Activated CD4-positive, alpha-beta T cell treated with anti-CD3 and anti-CD28 coated beads, Interleukin-2, amount 50 U/mL, for 4 hours (primary cell): ENCODE measurements around the gene TMEM45A.
"Not testable (repeated sequence)": the region's sequence is repeated elsewhere in the genome, so short reads cannot be mapped to it uniquely, and the experiment has no call there.

ENCODE experiments used
- DNase-seq, 2 experiments: peaks; one replicate each; pipeline ENCODE4 v3.0.0-alpha.2; 2020

Gene TMEM45A

DNA sequence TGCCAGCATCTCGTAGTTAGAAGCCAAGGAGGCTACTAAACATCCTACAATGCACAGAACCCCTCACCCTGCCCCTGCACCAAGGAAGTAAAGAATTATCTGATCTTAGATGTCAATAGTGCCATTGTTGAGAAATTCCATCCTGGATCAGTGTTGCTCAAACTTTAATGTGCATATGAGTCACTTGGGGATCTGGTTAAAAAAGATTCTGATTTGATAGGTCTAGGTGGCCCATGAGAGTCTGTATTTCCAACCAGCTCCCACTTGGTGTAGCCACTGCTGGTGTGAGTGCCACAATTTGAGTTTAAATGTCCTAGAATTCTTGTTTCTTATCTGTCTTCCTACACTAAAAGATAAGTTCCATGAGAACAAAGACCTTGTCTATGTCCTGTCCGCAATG, 43.7 kb downstream of the TMEM45A start:
- DNase-seq = no peak

DNA sequence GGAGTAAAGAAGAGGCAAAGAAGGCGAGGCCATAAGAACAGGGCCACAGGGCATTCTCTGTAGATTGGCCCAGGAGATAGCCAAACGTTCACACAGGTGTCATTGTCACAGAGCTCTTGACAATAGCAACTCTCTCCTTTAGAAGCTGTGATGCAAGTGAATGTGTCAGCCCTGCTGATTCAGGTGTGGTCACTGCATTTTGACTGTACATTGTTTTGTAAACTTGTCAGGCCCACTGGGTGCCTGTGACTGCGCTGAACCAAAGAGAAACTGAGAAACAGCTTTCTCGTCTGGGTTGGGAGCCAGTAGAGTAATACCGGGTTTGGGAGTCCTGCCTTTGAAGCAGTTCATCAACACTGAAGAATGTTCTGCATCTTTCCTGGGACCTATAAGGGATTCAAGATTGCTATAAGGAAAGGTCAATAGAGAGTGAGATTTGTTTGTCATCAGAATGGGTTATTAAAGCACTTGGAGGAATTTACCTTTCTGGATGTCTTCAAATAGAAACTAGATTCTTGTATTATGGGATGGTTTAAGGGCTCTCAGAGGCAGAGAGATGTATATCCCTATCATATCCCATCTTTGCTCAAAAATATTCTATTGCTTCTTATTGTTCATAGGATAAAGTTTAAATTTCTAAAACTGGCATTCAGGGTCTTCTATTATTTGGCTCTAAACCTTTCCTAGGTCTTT, 45.4 kb downstream of the TMEM45A start:
- no peak for DNase-seq

DNA sequence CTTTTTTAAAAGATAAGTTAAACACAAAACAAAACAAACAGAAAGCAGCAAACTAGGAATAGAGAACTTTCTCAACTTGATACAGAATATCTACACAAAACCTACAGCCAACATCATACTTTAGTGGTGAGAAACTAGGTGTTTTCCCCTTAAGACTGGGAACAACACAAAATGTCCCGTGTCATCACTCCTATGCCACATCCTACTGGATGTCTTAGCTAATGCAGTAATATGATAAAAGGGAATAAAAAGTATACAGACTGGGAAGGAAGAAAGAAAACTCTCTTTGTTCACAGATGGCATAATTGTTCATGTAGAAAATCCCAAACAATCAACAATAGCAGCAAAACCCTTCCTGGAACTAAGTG, 45.9 kb downstream of the TMEM45A start:
- DNase-seq = no peak

DNA sequence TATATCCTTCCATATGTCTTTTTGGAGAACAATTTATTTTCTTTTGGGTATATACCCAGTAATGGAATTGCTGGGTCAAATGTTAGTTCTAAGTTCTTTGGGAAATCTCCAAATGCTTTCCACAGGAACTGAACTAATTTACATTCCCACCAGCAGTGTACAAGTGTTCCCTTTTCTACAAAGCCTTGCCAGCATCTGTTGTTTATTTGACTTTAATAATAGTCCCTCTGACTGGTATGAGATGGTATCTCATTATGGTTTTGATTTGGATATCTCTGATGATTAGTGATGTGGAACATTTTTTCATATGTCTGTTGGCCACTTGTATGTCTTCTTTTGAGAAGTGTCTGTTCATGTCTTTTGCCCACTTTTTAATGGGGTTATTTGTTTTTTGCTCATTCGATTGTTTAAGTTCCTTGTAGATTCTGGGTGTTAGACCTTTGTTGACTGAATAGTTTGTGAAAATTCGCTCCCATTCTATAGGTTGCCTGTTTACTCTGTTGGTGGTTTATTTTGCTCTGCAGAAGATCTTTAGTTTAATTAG, 48.4 kb downstream of the TMEM45A start:
- DNase-seq = no peak

DNA sequence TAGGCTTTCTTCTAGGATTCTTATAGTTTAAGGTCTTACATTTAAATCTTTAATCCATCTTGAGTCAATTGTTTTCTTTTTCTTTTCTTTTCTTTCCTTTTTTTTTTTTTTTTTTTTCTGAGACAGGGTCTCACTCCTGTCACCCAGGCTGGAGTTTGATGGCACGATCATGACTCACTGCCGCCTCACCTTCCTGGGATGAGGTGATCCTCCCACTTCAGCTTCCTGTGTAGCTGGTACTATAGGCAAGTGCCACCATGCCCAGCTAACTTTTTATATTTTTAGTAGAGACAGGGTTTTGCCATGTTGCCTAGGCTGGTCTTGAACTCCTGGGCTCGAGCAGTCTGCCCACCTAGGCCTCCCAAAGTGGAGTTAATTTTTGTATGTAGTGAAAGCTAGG, 49.0 kb downstream of the TMEM45A start:
- not testable (repeated sequence) for DNase-seq

DNA sequence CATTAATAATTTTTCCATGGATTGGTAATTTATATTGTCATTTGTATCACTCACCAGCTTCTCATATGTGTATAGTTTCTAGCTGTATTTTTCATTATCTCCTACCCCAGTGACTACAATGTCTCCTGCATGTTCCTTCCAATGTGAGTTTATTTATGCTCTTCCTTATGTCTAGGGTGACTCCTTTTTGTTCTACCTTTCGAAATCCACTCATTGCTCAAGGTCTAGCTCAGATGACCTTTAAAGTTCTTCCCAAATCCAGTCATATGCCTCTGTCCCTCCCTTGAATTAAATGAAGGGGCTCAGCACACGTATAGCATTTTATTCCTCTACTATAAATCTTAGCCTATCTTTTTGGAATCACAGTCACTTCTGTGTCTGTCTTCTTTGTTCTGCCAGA, 53.0 kb downstream of the TMEM45A start:
- DNase-seq = no peak

DNA sequence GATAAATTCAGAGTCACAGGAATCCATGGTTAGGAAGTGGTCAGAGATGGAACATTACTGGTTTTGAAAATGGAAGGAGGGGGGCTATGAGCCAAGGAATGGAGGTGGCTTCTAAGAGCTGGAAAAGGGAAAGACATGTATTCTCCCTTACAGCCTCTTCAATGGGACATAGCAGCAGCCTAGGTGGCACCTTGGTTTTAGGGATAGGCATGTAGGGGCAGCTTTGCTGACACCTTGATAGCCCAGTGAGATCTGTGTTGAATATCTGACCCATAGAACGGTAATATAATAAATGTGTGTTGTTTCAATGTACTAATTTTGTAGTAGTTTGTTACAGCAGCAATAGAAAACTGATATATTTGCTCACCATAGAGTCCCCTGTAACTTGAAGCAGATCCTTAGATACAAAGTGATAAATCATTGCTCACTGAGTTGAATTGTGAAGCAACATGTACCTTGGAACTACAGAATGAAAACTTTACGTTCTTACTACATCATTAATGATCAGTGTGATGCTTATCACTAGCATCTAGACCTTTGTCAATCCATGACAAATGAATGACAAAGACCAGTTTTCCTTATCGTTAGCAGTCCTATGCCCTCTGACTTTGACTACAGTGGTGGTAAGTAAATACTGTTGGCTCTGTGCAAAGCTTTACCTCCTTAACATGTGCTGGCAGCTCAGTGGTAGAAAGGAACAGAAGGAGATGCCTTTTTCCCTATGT, 53.8 kb downstream of the TMEM45A start:
- no peak for DNase-seq

DNA sequence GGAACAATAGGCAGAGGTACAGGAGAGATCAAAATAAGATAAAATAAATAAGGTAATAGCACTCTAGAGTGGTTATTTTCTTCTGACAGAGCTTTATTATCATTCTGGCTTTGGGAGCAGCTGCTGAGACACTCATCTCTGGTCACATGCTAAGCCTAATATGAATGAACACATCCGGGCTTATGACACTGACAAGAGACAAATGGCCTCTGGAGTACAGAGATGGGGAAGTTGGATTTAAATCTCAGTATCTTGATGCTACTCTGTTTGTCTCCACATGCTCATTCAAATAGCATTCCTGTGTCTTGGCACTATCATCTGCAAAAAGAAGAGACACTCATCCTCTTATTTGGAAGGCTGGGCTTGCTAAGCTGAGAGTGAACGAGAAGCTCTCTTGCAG, 55.6 kb downstream of the TMEM45A start:
- DNase-seq = no peak

DNA sequence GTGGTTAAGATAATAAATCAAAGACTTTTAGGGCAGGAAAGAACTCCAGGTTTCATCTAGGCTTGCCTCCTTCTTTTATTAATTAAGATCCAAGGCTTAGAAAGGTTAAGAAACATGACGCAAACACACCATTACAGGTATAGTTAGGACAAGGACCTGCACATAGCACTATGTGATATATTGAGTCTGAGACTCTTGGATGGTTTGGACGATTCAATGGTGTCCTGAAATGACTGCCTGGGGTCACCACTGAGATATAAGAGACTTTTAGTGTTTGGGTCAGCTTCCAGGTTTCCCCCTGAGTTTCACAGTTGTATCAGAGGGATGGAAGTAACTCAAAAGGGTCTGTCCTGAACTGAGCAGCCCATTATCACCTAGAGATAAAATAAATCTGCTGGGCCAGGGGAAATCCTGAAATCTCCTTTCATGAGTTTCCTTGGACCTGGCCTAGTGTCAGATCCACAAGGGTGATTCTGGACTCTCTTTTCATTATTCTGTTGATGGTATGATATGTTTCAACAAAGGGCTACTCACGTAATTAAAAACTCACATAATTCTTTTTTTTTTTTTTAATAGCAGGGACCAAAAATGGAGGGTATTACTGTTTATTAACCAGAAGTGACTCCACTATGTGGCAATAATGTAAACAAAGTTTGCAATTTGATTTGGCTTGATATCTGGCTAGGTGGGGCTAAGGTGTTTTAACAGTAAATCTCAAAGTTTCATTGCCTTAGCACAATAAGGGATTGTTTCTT, 61.4 kb downstream of the TMEM45A start:
- DNase-seq = no peak

DNA sequence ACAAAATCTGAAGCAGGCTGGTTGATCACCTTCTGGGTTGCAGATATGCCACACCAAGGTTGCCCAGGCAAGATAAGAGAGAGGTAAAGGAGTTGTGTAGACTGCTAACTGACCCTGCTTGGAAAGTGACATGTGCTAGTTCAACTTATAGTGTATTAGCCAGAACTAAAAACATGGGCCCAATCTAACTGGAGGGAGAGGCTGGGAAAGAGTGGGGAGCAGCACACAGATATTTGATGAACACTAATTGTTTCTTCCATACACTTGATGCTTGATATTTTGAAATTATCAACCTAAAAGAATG, 61.9 kb downstream of the TMEM45A start:
- no peak for DNase-seq

DNA sequence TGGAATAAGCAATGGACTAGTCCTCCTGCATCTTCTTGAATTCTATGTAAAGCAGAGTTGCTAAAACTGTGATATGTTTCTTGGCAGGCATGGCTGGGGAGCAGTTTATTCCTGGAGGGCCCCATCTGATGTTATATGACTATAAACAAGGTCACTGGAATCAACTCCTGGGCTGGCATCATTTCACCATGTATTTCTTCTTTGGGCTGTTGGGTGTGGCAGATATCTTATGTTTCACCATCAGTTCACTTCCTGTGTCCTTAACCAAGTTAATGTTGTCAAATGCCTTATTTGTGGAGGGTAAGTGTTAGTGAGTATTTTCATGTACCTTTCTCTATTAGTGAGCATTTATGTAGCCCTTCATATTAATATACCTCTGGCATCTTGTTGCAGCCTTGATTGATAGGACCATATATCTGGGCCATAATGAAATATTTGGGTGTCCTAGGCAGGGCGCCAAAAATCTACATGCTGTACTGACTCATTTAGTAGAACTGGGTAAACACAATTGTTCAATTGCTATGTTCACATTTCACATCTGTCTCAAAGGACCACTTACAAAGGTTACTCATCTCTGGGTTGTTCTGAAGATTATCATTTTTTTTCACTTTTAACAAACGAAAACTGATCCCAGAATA, 64.4 kb downstream of the TMEM45A start:
- no peak for DNase-seq

DNA sequence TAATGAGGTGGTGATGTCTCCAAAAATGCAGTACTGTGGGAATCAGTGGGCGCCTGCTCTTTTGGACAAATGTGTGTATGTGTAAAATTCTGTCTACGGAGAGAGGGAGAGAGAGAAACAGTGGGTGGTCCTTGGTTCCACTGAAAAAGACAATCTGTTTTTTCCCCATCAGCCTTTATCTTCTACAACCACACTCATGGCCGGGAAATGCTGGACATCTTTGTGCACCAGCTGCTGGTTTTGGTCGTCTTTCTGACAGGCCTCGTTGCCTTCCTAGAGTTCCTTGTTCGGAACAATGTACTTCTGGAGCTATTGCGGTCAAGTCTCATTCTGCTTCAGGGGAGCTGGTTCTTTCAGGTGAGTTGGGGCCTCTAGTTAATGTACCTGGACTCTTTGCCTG, 65.8 kb downstream of the TMEM45A start:
- DNase-seq = no peak

DNA sequence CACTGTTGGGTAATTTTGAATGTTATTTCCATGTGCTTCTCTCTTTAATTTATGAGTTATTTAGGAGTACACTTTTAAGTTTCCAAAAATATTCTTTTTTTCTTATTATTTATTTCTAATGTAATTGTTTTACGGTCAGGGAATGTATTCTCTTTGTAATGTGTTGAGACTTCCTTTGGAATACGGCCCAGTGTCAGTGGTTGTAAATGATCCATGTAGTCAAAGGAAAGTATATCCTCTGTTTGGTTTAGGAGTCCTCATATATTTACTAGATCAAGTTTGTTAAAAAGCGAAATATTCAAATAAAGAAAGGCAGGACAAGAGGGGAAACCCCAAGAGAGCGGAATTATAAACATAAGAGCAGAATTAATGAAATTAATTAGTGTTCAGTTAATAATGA, 68.0 kb downstream of the TMEM45A start:
- no peak for DNase-seq

DNA sequence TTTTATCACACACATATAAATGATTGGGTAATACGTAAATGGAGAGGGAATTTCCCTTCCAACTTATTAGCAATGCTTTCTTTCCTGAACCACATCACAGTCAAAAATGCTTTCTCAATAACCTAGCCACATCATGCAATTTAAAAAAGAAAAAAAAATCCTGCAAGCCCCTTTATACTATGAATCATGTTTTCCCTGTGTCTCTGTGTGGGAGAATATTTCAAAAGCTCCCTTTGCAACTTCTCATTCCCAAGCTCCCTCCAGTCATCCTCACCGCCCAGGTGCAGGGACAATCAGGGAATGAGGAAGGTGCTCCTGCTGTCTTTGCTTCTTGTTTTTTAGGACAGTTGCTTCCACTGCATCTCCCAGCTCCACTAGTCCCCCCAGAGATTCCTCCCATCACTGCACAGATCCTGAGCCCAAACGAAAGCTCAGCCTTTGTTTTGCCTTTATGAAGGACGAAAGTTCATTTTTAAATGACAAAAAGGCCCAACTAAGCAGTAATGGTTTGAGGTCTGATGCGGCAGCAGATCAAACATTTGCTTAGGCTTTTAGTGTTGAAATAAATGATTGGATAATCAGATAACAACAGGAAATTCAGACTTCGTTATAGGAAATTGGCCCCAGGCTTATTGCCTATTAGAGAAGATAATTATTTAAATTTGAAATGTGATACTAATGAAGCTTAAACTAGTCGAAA, 69.2 kb downstream of the TMEM45A start:
- no peak for DNase-seq

DNA sequence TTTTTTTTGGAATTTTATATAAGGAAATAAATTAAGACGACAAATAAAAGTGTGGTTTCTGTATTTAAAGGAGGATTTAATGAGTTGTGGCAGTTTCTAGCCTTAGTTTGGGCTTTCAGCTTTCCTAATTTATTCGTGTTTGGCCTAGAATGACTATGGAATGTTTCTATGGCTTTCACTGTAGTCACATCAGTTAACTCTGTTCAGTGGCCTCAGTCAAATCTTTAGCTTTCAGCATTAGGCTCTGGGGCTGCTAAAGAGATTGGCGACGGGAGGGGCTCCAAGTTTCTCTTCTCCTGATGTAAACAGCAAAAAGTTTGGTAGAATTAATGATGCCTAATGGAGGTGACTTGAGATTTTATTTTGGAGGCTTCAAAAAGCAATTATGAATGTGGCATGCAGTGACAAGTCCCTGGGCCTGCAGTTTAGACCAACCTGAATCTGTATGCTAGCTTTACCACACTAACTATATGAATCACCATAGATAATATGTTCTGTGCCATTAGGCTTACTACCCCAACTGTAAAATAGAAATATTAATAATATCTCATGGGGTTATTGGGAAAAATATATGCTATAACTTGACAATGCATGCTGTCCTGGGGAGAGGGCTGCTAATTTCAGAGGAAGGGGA, 69.9 kb downstream of the TMEM45A start:
- no peak for DNase-seq

DNA sequence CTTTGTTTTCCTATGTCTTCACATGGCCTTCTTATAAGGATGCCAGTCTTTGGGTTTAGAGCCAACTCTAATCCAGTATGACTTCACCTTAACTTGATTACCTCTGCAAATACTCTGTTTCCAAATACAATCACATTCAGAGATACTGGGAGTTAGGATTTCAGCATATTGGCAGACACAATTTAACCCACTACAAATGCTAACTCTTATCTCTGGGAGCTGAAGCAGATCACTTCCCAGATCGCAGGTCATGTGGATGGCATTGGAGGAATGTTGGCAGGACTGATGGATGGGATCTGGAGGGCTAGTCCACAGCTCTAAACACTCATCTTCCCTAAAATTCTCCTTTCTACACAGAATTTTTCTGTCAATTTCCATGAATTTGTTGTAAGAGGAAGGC, 70.8 kb downstream of the TMEM45A start:
- no peak for DNase-seq

DNA sequence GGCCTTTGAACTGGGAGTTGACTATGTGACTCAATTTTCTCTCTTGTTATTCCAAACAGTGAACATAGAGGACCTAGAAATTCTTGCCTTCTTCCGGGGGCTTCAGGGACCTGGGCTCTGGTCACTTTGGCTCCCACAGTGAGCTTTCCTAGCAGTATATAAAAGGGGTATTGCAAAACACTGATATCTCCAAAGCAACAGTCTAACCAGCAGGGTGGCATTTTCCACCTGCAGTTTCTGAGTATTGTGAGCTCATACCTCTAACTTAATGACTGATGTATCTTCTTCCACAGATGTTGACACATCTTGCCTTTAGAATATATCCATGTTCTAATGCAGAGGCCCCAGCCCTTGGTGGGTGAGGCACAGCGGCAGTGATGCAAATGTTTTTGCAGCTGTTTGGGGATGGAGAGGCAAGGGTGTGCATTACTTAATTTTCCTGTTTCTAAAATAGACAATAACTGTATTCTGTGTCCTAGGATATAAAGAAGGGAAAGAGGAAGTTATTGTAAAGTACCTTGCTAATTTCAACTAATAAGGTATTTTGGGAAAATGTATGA, 71.3 kb downstream of the TMEM45A start:
- no peak for DNase-seq

DNA sequence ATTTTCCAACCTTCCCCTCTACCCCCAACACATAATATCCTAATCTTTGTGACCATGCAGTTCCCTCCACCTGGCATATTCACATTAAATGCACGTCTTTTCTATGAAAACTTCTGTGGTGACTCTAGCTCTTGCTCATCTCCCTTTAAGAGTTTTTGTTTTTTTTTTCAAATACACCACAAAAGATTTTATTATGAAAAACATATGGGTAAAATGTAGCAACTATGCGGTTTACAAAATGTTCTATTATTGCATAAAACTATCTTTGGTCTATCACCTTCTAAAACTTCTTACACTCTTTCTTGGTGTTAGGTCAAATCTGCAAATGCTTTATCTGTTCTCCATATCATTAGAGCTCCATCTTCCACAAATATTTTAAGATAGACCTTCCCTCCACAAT, 78.4 kb downstream of the TMEM45A start:
- no peak for DNase-seq

DNA sequence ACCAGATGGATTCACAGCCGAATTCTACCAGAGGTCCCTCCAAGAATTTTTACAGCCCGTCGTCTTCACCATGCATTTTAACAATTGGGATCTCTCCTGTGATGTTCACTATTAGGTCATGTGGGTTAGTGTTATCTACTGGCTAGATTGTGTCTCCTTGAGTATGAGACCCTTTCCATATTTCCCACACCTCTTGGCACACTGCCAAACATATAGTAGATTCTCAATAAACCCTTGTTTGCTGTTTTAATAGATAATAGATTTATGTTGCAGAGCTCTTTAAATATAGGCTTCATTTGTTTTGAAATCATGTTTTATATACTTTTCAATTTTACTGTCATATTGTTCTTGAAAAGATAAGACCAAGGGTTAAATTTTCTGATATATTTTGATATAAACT, 82.1 kb downstream of the TMEM45A start:
- DNase-seq = no peak

DNA sequence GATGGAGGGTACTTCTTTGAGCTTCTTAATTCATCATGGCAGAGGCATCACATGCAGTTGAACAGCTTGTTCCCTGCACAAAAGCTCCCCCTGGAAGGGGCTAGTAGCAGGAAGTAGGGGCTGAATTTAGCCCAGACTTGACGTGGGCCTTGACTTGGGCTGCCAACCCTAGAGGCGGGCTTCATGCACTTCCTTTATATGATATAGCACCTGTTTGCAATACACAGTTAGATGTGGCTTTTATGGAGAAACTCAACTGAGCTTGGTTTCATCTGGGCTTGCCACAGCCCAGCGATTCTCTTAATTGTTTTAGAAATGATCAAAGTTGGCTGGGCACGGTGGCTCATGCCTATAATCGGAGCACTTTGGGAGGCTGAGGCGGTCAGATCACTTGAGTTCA, 83.3 kb downstream of the TMEM45A start:
- no peak for DNase-seq

DNA sequence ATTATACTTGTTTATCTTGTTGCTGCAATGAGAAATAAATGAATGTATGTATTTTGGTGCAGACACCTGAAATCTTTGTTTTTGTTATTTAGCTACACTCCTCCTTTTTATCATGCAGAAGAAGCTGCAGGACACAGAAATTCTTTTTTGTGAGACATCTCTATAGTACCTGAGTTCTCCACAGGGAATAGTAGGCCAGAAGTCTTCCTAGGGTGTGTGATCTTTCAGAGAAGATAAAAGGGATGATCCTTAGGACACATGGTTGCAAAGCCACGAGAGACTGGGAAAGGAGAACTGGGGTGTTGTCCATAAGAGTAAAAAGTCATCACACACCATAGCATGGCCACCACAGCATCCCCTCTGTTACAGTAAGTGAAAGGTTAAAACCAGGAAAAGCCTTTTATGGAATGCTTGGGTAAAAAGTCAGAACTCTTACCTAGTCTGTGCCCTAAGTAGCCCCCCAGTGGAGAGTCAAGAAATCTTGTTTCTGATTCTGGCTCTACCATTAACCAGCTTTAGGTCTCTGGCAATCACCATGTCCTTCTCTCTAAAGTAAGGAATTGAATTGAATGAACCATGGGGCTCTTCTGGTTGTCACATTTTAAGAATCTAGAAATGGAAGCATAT, 85.1 kb downstream of the TMEM45A start:
- DNase-seq = no peak

DNA sequence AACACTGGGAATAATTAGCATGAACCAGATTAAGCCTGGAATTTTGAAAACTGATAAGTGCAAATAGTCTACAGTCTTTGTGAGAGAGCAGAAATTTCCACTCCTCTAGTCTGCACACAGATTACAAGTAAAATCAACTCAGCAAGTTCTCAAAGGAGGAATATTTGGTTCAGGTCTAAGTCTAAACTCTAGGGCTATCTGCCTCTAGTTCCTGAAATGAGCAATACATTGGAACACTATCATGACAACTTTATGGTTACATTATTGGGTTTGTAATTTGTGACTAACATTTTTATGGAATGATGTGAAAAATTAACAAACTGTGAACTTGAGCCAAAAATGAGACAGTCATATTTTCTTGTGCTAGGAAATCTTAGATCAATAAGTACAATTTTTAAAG, 86.2 kb downstream of the TMEM45A start:
- no peak for DNase-seq
